HCT116 (cell line): Measurements from ENCODE around the gene GSK3A. TPM values are rescaled to one million over a fixed set of nuclear protein-coding genes. Genes with fewer than 3 reads are reported as not detected.

Experiments
- ATAC-seq: fragments of 200-7000 bp; cut with Tn5 transposase; 2 replicates; pipeline ENCODE4 v1.9.1; 2020; ENCODE audit warnings: mild to moderate bottlenecking, moderate library complexity
- BruUV-seq: library from RNA; stranded (reverse); fragments of 400-500 nt; replicated peaks from 2 replicates; lab custom pipeline; 2021; lab: Mats Ljungman, UMichigan
- CTCF ChIA-PET: fragments of 300-600 bp; sonication (Branson Sonifier 250); formaldehyde crosslinking; loops from one replicate; lab custom pipeline; 2021; ENCODE audit warnings: antibody characterized with exemption; lab: Charles Lee
- POLR2A ChIA-PET: fragments of 300-600, 350-600 bp; sonication (Branson Sonifier 250); formaldehyde crosslinking; loops from one replicate; lab custom pipeline; 2021; ENCODE audit warnings: antibody characterized with exemption; lab: Charles Lee
- RAD21 ChIA-PET, 2 experiments: fragments of 300-600 bp; sonication (Branson Sonifier 250); formaldehyde crosslinking; loops; one replicate each; lab custom pipeline; 2023; ENCODE audit warnings: low total read pairs in 2 of 2; ENCODE audit not compliant: uncharacterized antibody in 2 of 2, unreplicated experiment in 2 of 2, low non-redundant PET in 1 of 2; lab: Charles Lee
- DNase-seq: peaks from one replicate; pipeline ENCODE4 v3.0.0-alpha.2; 2010; ENCODE audit warnings: low read depth, low spot score
- H2AFZ ChIP-seq: fragments of 200-600 bp; shearing (Covaris generic), sonication (generic); 2 replicates; pipeline ENCODE4 v1.6.1; 2017; ENCODE audit warnings: low read depth, mixed run types, mixed read lengths, antibody characterized with exemption, low read length; ENCODE audit not compliant: poor library complexity, severe bottlenecking
- H3K27ac ChIP-seq: 2 replicates; pipeline ENCODE4 v1.5.1; 2012; ENCODE audit warnings: low read depth, low read length
- H3K27me3 ChIP-seq: fragments of 200-600 bp; sonication (generic); 2 replicates; pipeline ENCODE4 v1.6.1; 2016; ENCODE audit warnings: mixed run types, low read length, mixed read lengths; ENCODE audit not compliant: insufficient read depth
- H3K36me3 ChIP-seq, 2 experiments: fragments of 200-500 bp in 1 of 2; fragments of 200-600 bp in 1 of 2; sonication (Bioruptor generic) in 1 of 2; sonication (generic) in 1 of 2; 2 replicates each; pipeline versions ENCODE4 v1.5.1 to v1.6.1; 2014 to 2016; ENCODE audit warnings: low read length in 2 of 2, inconsistent platforms in 1 of 2, mixed read lengths in 1 of 2, mixed run types in 1 of 2; ENCODE audit not compliant: insufficient read depth in 2 of 2, control insufficient read depth in 1 of 2
- H3K4me1 ChIP-seq, 2 experiments: fragments of 200-600 bp in 1 of 2; sonication (generic) in 1 of 2; 2 replicates each; pipeline versions ENCODE4 v1.5.1 to v1.6.1; 2012 to 2017; ENCODE audit warnings: low read length in 2 of 2, inconsistent platforms in 1 of 2, mild to moderate bottlenecking in 1 of 2, mixed read lengths in 1 of 2, mixed run types in 1 of 2, moderate library complexity in 1 of 2; ENCODE audit not compliant: insufficient read depth in 2 of 2, control insufficient read depth in 1 of 2
- H3K4me2 ChIP-seq: fragments of 200-600 bp; sonication (generic); 2 replicates; pipeline ENCODE4 v1.6.1; 2017; ENCODE audit warnings: mixed run types, low read length, mixed read lengths
- H3K4me3 ChIP-seq, 2 experiments: fragments of 200-600 bp in 1 of 2; sonication (generic) in 1 of 2; replicated peaks in 1 of 2; 2 replicates each; pipeline ENCODE4 v1.5.1; 2011 to 2016; ENCODE audit warnings: low read length in 2 of 2, control low read depth in 1 of 2, low read depth in 1 of 2, mild to moderate bottlenecking in 1 of 2, mixed read lengths in 1 of 2, mixed run types in 1 of 2
- H3K79me2 ChIP-seq: fragments of 200-600 bp; sonication (generic); 2 replicates; pipeline ENCODE4 v1.6.1; 2017; ENCODE audit warnings: mild to moderate bottlenecking, mixed run types, low read length, moderate library complexity, mixed read lengths; ENCODE audit not compliant: insufficient read depth
- H3K9ac ChIP-seq: fragments of 200-600 bp; sonication (generic); 2 replicates; pipeline ENCODE4 v1.6.1; 2016; ENCODE audit warnings: low read length, mixed read lengths
- H3K9me2 ChIP-seq: fragments of 200-600 bp; sonication (generic), shearing (Covaris generic); 2 replicates; pipeline ENCODE4 v1.6.1; 2017; ENCODE audit warnings: mixed run types, mild to moderate bottlenecking, moderate library complexity; ENCODE audit not compliant: insufficient read depth
- H3K9me3 ChIP-seq, 2 experiments: fragments of 200-500 bp in 1 of 2; fragments of 200-600 bp in 1 of 2; sonication (Bioruptor generic) in 1 of 2; sonication (generic) in 1 of 2; 2 replicates each; pipeline ENCODE4 v1.6.1; 2014 to 2017; ENCODE audit warnings: low read length in 2 of 2, mixed read lengths in 2 of 2, inconsistent platforms in 1 of 2, low read depth in 1 of 2, mild to moderate bottlenecking in 1 of 2, mixed run types in 1 of 2, moderate library complexity in 1 of 2; ENCODE audit not compliant: control insufficient read depth in 1 of 2, insufficient read depth in 1 of 2
- H4K20me1 ChIP-seq: fragments of 200-600 bp; sonication (generic), shearing (Covaris generic); 2 replicates; pipeline ENCODE4 v1.6.1; 2017; ENCODE audit warnings: mixed run types, mild to moderate bottlenecking, moderate library complexity; ENCODE audit not compliant: insufficient read depth
- ATF3 ChIP-seq: IDR thresholded peaks from 2 replicates; pipeline ENCODE4 v1.6.1; 2012
- CBX3 ChIP-seq: IDR thresholded peaks from 2 replicates; pipeline ENCODE4 v1.6.1; 2012; ENCODE audit warnings: low read depth
- CEBPB ChIP-seq: IDR thresholded peaks from 2 replicates; pipeline ENCODE4 v1.6.1; 2012; ENCODE audit warnings: low read depth
- CTCF ChIP-seq, 3 experiments: fragments of 200-600 bp in 1 of 3; sonication (generic) in 1 of 3; IDR thresholded peaks in 2 of 3; conservative IDR thresholded peaks in 1 of 3; 2 replicates each; pipeline ENCODE4 v1.5.1; 2012 to 2017; ENCODE audit warnings: low read depth in 2 of 3, low read length in 2 of 3, antibody characterized with exemption in 1 of 3, borderline replicate concordance in 1 of 3, control low read depth in 1 of 3, mild to moderate bottlenecking in 1 of 3, mixed read lengths in 1 of 3, mixed run types in 1 of 3, moderate library complexity in 1 of 3; ENCODE audit not compliant: insufficient read depth in 1 of 3
- EGR1 ChIP-seq: IDR thresholded peaks from 2 replicates; pipeline ENCODE4 v1.6.1; 2012; ENCODE audit warnings: low read depth
- ELF1 ChIP-seq: IDR thresholded peaks from 2 replicates; pipeline ENCODE4 v1.6.1; 2012; ENCODE audit warnings: low read depth, borderline replicate concordance
- FOSL1 ChIP-seq: IDR thresholded peaks from 2 replicates; pipeline ENCODE4 v1.6.1; 2012; ENCODE audit warnings: low read depth
- JUND ChIP-seq: IDR thresholded peaks from 2 replicates; pipeline ENCODE4 v1.6.1; 2012
- MAX ChIP-seq: IDR thresholded peaks from 2 replicates; pipeline ENCODE4 v1.6.1; 2012
- POLR2A ChIP-seq: IDR thresholded peaks from 2 replicates; pipeline ENCODE4 v1.7.0; 2011; ENCODE audit warnings: borderline replicate concordance; ENCODE audit not compliant: insufficient read depth, insufficient read length; ENCODE audit errors: extremely low read depth
- POLR2AphosphoS5 ChIP-seq: IDR thresholded peaks from 2 replicates; pipeline ENCODE4 v1.6.1; 2011; ENCODE audit warnings: mild to moderate bottlenecking, low read depth, low read length, moderate library complexity
- REST ChIP-seq: IDR thresholded peaks from 2 replicates; pipeline ENCODE4 v1.6.1; 2012; ENCODE audit warnings: low read depth
- SP1 ChIP-seq: IDR thresholded peaks from 2 replicates; pipeline ENCODE4 v1.6.1; 2012; ENCODE audit warnings: low read depth
- TCF7L2 ChIP-seq: IDR thresholded peaks from 2 replicates; pipeline ENCODE4 v1.7.0; 2011; ENCODE audit warnings: borderline replicate concordance, inconsistent platforms; ENCODE audit not compliant: insufficient read depth, insufficient read length; ENCODE audit errors: extremely low read depth
- YY1 ChIP-seq: IDR thresholded peaks from 2 replicates; pipeline ENCODE4 v1.6.1; 2011; ENCODE audit warnings: low read length, low read depth, moderate library complexity, mild to moderate bottlenecking; ENCODE audit not compliant: insufficient replicate concordance; ENCODE audit errors: extremely low read depth
- ZFX ChIP-seq: fragments of 450-650 bp; IDR thresholded peaks from 2 replicates; pipeline ENCODE4 v1.6.1; 2017
- ZNF274 ChIP-seq: fragments of 200-500 bp; sonication (Bioruptor generic); IDR thresholded peaks from 2 replicates; pipeline ENCODE4 v1.6.1; 2014; ENCODE audit warnings: mild to moderate bottlenecking, low read depth, low read length, inconsistent platforms
- intact Hi-C: fragments of 100-400 bp; cut with micrococcal nuclease; formaldehyde crosslinking; loops from 2 replicates; pipeline ENCODE4 v1.10.0; 2022
- total RNA-seq: library from RNA; stranded (reverse); gene quantifications from one replicate; pipeline ENCODE4 v1.2.1, GENCODE V29; 2021; ENCODE audit not compliant: unreplicated experiment

Gene GSK3A
- total RNA-seq, 1 experiment from 2014 or later = 57.2 TPM

- ATAC-seq (peak; percentile 63), DNase-seq (peak; percentile 77)
- intact Hi-C loops = loop anchor here (1.0 to 2.0 kb wide), 2 partner anchors 34 to 37 kb away; partner anchors contain the start of gene GSK3A
- Histone ChIP-seq H3K36me3 (peaks cover 0 to under 1% of the 10 kb centered on the region in 2 experiments; a peak in 1 of 4 replicates), H3K27me3 (no peaks in the 10 kb centered on the region)
- POLR2A ChIA-PET = interaction anchor here (0.8 to 2.5 kb wide), 6 partner anchors 10 to 36 kb away, joined by 3 to 19 read pairs (median 4); partner anchors contain the start of genes CIC, PAFAH1B3 and PRR19
- peak; percentile 2 for TF ChIP-seq YY1
- no peak for TF ChIP-seq MAX
- peak in 2 of 3 experiments; percentile 84 to 92; a peak in 5 of 6 replicates for TF ChIP-seq CTCF (IDR thresholded peaks at IDR 0.05 in 2 of 3, conservative IDR thresholded peaks at IDR 0.05 in 1 of 3; ENCODE audit: borderline replicate concordance in 1 of 3, insufficient read depth in 1 of 3, low read depth in 2 of 3, low read length in 2 of 3)
- TF ChIP-seq ZNF274 = no peak
- peak; percentile 94 for TF ChIP-seq SP1
- TF ChIP-seq ELF1 = no peak
- TF ChIP-seq ZFX = peak; percentile 35; the same call in 1 of the 2 replicates
- TF ChIP-seq ATF3 = no peak
- no peak for TF ChIP-seq REST
- TF ChIP-seq POLR2A = peak; percentile 57
- no peak for TF ChIP-seq FOSL1
- peak; percentile 82 for TF ChIP-seq POLR2AphosphoS5
- TF ChIP-seq CEBPB = no peak
- TF ChIP-seq TCF7L2 = peak; percentile 40
- TF ChIP-seq EGR1 = peak; percentile 72
- no peak for TF ChIP-seq JUND
- no peak for TF ChIP-seq CBX3
- TF ChIP-seq, all 23 proteins: peak for 8
- Histone ChIP-seq H3K27ac (peak overlapping the region; percentile 94), H4K20me1 (no peaks in the 10 kb centered on the region), H2AFZ (no peak overlapping the region), H3K4me3 (peak overlapping the region; percentile 70 to 72), H3K9me2 (no peaks in the 10 kb centered on the region), H3K4me1 (peaks cover 46 to 66% of the 10 kb centered on the region in 2 experiments), H3K9ac (peak overlapping the region; percentile 86), H3K4me2 (peak overlapping the region; percentile 97), H3K9me3 (no peaks in the 10 kb centered on the region), H3K79me2 (peaks cover 7% of the 10 kb centered on the region; the same call in 1 of the 2 replicates)
- CTCF ChIA-PET = interaction anchor here (0.6 to 4.8 kb wide), 11 partner anchors 10 to 166 kb away, joined by 3 to 63 read pairs (median 5); partner anchors contain the start of genes GSK3A and PAFAH1B3
- RAD21 ChIA-PET = interaction anchor here (0.8 to 1.9 kb wide), 5 partner anchors 33 to 38 kb away, joined by 4 to 9 read pairs (median 6); partner anchors contain the start of gene GSK3A (in 1 of the 2)
- BruUV-seq = TSS peak; percentile 83
Observed at GRCh38 chr19:42279902-42280814, 37.8 kb upstream of the GSK3A start.
